NCI-H2171 treated with DMSO at 0.1 percent for 48 hours (cell line): ENCODE measurements around the gene PTPRM.

Experiments
- DNase-seq: peaks from one replicate; lab custom pipeline; 2025; lab: John Stamatoyannopoulos, UW

Gene PTPRM

DNA sequence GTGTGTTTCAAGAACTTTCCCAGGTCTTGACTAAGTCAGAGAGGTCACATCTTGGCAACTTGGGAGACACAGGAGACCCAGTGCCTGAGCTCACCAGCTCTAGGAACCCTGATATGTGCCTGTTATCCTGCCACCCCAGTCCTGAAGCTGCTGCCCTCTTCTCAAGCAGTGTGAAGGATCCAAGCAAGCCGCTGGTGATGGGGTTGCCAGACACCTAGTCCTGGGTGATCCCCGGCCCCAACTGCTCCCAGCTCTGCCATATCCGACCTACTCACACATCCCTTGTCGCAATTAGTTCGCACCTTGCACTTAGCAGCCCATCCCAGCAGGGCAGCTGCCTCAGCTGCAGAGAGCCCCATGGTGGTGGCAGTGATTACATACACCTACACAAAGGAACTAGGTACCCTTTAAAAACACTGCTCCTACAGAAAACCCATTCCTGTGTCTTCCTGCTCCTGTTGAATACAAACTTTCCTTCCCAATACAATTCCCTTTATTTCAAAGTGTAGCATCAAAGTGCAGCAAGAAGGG, 794.9 kb downstream of the PTPRM start:
- DNase-seq: no peak

DNA sequence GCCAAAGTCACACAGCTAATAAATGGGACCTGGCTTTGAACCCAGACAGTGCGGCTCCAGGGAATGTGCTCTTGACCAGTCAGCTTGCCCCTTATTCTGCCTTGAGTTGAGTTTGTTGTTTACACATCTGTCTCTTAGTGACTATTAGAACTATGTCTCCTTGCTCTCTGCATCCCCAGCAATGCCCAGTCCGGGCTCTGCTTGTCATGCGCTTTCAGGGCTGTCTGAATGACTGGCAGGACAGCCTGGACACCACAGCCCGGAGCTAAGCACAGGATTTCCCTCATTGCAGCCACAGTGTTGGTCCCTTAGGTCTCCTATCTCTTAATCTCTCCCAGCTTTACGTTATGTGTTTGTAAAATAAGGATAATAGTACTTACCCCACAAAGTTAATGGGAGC, 795.7 kb downstream of the PTPRM start:
- DNase-seq: no peak

DNA sequence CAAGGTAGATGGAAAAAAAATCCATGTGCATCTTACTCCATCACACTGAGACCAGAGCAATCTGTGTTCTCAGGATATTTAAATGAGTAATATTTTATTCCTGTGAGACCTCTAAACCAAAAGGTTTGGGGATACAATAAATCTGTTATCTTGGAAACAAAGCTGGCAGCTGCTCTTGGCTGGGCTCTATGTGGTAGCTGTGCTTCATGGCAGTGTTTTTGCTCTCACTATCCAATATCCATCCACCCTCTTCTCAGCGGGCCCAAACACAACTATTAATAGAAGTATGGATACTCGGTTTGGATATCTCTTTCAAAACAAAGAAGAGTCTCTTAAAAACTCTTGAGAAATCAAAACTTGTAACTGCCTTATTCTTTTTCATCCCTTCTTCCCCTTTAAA, 797.3 kb downstream of the PTPRM start:
- DNase-seq: no peak

DNA sequence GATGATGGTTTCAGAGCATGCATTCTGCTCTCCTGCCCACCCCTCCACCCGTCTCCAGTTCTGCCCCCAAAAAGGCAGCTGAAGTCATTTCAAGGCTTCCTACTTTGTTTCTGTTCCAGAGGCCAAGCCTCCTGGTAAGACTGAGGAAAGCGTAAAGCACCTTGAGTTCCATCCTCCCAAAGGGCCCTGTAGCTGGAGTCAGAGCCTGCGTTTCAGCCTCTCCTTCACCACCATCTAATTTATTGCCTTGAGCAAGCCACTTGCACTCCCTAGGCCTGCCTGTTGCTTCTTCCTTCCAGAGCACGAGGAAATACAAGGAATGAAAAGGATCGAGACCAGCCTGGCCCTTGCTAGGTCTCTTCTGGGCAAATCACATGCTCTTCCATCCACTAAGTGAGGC, 797.9 kb downstream of the PTPRM start:
- DNase-seq: no peak

DNA sequence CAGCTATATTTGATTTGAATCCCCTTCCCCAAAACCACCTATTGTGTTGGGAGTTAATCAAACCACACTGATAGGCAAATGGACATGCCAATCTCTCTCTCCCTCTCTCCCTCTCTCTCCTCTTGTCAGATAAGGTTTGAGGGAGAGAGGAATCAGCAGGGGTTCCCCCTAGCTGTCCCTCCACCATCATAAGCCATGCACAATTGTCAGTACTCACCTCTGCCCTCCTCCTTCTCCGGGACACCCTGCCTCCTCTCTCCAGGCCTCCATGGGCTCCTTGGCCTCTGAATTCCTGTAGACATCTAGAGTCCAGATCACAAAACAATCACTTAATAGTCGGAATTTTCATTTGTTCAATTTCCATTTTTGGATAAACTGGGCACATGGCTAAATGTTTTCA, 798.4 kb downstream of the PTPRM start:
- DNase-seq: no peak

DNA sequence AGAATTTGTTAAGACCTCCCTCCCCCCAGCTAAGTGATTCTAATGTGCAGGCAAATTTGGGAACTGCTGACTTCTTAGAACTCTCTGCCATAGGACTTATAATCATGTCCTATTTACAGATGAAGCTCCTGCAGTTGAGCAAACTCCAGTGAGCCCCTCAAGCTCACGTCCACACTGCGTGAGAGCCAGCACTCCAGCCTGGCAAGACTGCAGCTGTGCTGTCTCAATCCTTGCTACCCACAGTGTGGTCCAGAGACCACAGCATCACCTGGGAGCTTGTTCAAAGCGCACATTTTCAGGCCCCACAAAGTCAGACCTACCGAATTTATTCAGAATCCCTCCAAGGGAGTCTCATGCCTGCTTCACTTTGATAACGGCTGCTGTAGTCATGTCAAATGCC, 799.0 kb downstream of the PTPRM start:
- DNase-seq: no peak

DNA sequence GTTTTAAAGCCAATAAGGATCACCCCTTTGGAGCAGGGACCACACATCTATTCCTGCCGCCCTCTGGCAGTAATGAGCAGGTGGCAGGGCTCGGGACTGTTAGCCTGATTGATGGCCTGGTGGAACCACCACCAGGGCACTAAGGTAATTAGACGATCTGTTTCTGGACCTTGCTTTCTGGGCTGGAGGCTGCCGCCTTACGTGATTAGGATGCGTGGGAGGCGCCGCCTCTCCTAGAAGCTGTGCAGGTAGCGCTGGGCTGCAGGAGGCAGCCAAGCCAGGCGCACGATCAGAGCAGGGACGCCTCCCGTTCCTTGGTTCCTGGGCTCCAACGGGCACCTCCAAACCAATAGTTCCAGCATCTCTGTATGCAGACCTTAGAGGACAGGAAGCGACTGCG, 799.5 kb downstream of the PTPRM start:
- DNase-seq: no peak

DNA sequence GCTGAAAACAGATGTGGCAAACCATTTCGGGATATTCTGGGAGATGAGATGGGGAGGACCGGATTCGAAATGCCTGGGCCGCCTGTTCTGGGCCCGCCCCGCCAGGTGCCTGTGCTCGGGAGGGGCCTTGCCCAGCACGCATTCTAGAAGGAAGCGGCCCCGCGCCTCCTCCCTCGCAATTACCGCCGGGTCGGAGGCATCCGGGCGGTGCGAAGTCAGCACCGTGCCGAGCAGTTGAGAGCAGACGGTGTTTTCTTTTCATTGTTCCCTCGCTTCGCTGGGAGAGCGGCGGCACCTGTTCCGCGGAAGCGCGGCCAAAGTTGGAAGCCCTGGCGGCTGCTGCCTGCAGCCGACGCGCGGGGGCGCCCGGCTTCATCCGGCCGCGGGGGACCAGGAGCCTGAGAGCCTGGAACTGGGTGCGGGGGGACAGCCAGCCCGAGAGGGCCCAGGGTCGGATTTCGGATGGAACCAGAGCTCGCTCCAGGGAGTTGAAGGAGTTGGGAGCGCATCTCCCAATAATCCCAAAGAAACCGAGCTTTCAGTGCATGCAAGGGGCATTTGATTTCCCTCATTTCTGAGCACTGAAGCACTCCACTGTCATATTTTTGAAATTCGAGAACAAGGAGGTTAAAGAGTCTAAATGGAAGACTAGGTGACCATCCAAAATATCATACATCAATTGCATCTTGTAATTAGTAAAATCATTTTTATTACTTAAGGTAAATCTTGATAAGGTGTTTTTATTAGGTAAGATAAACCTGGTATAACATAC, 800.3 kb downstream of the PTPRM start:
- peak; percentile 93 for DNase-seq

DNA sequence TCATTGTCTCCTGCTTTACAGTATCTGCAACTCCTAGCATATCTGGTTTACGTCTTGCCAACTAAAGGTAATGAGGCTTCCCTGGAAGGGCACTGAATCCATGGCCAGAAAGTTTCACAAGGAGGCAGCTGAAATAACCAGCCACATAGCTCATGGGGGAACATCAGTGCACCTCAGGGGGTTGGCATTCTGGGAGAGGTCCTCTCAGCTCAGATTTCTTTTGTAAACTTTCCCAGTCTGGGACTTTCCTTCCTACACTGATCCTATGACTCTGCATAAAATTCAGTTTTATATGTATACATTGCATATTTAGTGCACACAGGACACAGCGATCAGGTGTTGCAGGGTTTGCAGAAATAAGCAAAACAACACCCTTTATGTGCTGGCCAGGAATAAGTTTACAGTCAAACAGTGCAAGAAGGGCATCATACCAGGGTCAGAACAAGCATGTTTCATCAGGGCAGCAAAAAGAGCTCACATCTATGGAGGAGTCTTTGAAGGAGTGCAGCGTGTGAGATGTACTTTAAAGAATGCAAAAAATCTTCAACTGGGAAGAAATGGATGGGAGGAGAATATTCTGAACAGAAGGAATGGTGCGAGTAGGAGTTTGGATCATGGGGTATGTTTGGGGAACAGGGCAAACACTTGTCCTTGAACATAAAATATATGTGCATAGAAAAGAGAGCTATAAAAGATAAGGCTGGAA, 801.5 kb downstream of the PTPRM start:
- DNase-seq: no peak

DNA sequence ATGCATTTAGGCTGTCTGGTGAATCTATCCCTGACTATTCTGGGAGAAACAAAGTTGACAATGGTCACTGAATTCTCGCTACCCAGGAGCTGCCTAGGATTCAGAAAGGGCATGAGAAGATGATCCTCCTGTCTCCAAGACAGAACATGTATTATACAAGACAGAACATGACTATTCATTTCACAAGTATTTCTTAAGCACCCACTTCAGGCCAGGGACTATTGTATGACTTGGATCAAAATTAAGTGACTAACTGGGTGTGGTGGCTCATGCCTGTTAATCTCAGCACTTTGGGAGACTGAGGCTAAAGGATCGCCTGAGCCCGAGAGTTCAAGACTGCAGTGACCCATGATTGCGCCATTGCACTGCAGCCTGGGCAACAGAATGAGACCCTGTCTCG, 806.4 kb downstream of the PTPRM start:
- no peak for DNase-seq

DNA sequence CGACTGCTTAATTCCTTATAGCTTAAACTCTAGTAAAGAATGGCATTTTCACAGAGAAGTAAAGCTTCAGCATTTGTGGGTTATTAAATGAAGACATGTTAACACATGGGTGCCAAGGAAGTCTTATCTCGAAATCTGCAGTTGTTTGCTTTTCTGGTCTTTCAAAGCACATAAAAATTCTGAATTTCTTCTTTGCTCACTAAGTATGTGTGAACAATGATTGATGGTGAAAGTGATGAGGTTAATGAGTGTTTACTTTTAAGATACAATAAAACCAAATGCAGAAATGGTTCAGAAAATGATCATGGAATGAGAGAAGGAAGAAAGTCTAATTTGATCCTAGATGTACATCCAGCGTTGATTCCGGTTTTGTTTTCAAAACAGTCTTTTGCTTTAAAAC, 807.6 kb downstream of the PTPRM start:
- no peak for DNase-seq

DNA sequence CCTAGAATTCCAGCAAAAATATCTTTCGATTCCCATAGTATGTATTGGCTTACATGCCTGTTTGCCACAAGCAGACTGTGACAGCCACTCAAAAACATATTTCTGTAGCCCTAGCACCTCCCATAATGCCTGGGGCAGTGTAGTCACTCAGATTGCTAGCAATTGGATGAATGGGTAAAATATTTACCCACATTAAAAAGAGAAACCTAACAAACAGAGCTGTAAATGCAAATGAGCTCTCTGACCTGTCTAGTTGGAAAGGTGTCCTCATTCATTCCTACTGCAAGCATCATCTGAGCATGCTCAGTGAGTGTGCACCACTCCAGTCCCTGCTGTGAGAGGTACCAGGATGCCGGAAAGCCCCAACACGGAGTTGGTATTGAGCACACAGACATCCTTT, 808.1 kb downstream of the PTPRM start:
- DNase-seq: no peak

DNA sequence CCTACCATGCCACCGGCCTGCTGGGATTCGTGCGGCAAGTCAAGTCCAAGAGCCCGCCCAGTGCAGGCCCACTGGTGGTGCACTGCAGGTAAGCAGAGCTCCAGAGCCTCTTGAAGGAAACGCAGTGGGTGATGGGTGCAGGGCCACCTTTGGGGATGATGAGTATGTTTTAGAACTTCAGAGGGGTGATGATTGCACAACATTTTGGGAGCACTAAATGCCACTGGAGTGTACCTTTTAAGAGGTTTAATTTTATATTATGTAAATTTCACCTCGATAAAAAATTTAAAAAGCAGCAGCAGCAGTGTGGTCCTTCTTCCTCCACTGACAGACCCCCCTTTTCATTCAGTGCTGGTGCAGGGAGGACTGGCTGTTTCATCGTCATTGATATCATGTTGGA, 809.0 kb downstream of the PTPRM start:
- DNase-seq: no peak

DNA sequence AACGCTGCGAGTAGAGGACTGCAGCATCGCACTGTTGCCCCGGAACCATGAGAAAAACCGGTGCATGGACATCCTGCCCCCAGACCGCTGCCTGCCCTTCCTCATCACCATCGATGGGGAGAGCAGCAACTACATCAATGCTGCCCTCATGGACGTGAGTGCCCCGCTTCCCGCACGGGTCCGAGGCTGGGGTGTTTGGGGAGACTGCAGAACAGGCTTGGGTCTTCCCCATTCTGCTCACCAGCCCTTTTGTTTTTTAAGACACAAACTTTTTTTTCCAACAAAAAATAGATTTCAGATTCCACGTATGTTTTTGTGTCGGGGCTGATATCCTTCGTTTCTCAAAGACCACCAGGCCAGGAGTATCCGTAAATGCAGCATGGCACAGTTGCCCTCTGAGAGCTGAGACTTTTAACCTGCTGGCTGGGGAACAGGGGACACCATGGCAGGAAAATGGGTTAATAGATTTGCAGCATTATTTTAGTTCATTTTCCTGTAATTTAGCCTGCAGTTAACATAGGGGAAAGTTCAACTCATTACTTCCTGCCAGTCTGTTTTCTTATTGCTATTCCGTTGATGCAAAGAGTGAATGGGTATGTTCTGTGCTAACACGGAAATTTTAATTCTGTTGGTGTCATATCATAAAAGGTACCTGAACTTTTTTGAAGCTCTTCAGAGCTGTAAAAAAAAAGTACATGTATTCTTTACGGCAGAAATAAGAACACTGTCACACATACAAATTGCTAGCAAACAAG, 812.2 kb downstream of the PTPRM start:
- DNase-seq: no peak

DNA sequence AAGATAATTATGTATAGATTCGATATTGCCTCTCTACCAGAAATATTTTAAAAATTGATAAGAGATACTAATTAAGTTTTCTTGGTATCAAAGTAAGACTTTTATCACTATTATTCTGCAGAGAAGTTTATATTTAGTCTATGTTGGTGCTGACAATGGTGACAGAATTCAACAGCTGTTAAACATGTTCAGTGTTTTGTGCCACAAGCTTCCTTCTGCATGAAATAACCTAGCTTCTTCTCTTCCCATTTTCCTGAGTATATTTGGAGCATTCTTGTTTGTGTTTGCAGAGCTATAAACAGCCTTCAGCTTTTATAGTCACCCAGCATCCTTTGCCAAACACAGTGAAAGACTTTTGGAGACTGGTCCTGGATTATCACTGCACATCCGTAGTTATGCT, 812.9 kb downstream of the PTPRM start:
- DNase-seq: no peak

DNA sequence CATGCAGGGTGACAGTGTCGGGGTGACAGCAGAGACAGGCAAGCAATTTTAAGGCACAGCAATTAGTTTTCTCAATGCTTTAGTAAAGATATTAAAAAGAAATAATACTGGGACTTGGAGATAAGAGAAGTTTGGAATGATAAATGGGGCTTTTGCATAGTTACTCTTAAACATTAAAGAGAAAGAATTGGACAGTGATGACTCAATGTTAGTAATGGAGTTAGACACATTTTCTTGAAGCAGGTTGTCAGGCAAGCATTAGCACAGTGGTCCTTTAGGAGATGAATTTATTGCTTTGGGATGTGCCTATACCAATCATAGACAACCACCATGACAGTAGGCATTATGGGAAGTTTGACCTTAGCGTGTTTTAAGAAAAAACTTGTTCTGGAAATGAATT, 813.8 kb downstream of the PTPRM start:
- DNase-seq: no peak

DNA sequence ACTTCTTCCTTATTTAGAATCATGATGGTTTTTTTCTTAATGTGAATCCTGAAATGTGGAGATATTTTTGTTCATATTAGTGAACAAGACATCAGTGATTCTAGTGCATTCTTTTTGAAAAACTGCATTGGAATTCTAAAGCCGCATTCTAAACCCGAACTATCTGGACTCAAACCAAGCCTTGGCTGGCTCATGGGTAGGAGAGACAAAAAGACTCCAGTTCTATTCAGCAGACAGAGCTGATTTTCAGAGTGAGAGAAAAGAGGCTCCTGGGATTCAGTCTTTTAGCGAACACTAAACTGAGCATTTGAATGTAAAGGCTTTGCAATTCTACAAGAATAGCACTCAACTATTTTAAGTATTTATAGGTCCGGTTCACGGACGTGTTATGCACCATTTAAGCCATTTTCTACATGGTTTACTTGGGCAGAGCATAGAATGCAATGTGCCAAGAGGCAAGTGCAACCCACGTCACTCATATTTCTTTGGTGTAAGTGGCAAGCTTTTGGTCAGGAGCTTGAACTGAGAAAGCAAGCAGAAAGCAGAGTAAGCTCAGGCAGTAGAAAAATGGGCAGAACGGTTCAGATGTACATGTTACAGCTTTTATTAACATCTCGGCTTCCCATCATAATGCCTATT, 814.8 kb downstream of the PTPRM start:
- DNase-seq: no peak

DNA sequence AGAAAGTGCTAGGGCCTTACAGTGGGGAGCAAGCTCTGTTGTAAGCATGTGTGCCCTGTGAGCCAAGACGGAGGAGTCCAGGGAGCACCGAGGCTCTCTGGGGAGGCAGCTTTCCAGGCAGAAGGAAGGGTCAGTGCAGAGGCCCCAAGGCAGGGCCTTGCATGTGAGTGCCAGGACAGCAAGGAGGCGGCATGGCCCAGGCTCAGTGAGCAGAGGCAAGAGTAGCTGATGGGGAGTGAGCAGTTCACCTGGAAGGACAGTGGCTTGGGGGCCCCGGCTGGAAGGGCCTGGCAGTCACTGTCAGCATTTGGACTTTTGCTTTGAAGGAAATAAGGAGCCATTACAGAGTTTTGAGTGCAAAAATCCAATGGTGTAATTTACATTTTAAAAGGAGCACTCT, 818.3 kb downstream of the PTPRM start:
- no peak for DNase-seq

DNA sequence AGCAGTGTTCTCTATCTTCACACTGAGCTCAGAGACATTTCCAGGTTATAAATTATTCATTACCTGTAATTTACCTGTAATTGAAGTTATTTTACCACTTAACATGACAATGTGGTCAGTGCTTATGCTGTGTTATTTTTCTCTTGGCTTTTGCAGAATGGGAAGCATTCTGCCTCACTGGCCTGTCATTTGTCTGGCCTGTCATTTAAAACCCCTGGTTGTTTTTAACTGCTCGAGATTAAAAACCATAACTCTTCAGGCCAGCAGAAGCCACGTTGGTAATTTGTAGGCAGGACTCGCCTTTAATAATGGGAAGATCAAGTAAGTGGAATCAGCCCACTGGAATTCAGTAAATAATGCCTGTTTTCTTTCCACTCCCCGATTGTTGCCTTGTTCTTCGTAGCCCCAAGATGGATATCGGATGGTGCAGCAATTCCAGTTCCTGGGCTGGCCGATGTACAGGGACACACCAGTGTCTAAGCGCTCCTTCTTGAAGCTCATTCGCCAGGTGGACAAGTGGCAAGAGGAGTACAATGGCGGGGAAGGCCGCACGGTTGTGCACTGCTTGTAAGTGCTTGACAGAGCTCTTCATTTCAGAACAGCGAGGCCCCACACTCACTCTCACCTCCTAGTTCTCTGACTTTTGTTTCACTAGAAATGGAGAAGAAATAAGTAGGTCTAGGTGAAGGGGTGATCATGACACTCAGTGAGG, 819.7 kb downstream of the PTPRM start:
- DNase-seq: no peak

DNA sequence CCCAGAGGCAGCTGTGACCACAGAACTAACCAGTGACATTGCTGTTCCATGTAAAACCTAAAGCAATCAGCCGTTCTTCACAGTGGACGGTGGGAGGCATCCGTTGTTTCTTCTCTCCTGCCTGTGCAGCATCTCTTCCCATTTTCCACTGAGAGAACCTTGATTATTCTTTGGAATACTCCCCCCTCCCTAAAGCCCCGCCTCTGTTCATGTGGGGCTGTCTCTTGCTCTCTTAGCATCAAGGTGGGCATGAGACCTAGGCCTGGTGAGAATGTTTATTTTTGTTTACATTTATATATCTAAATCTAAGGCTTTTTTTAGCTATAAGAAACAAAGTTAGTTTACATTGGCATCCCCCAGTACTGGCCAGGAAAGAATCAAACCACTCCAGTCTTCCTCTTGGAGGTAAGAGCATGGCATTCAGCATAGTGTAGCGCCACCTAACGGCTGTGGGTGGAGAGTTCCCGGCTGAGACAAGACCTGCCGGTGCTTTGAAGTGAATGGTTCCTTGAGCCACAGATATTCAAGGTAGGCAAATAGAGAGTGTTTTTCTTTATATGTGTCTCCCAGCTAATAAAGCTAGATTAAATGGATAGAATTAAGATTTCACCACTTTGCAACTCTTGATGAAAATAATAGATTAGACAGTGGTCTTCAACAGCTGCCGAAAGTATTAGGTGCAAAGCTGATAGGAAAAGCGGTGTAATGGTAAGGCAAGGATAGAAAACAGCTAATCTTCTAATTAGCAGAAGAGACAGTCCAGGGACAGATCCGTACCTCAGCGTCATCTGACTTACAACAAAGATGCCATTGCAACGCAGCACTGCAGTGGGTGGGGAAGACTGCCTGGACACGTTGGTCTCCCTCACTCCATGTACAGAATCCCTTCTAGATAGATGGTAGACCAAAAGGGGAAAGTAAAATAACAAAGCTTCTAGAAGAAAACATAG, 822.5 kb downstream of the PTPRM start:
- DNase-seq: peak; percentile 20

DNA sequence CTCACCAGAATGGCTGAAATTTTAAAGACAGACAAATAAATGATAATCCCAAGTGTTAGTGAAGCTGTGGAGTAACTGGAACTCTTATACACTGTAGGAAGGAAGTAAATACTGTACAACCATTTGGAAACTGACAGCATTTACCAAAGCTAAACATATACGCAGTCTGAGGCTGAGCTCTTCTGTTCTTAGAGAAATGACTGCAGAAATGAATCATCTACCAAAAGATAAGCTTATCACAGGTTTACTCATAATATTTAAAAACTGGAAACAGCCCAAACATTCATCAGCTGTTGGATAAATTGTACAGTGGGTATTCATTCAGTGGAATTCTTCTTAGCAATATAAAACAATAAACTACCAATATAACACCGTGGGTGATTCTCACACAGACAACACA, 824.0 kb downstream of the PTPRM start:
- no peak for DNase-seq
